HEK293T (cell line): ENCODE measurements around the gene SSR1.

Experiments used
- LEF1 ChIP-seq: fragments of 450-650 bp; IDR thresholded peaks from 2 replicates; pipeline ENCODE4 v1.6.1; 2017; ENCODE audit warnings: mild to moderate bottlenecking, borderline replicate concordance
- TARDBP ChIP-seq: fragments of 450-650 bp; IDR thresholded peaks from 2 replicates; pipeline ENCODE4 v1.6.1; 2016
- TF ChIP-seq, protein P1 (sequence below): fragments of 450-650 bp; IDR thresholded peaks from 2 replicates; pipeline ENCODE4 v1.6.1; 2016

DNA sequence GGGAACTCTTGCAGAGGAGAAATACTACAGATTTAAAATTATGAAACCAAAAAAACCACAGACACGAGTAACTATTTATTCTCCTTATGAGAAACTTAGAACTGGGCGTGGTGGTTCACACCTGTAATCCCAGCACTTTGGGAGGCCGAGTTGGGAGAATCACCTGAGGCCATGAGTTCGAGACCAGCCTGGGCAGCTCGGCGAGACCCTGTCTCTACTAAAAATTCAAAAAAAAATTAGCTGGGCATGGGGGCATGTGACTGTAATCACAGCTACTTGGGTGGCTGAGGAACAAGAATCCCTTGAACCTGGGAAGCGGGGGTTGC lies 36.8 kb downstream of the SSR1 start:
- TF ChIP-seq LEF1 (no peak), TARDBP (no peak)
- TF ChIP-seq, protein P1, sequence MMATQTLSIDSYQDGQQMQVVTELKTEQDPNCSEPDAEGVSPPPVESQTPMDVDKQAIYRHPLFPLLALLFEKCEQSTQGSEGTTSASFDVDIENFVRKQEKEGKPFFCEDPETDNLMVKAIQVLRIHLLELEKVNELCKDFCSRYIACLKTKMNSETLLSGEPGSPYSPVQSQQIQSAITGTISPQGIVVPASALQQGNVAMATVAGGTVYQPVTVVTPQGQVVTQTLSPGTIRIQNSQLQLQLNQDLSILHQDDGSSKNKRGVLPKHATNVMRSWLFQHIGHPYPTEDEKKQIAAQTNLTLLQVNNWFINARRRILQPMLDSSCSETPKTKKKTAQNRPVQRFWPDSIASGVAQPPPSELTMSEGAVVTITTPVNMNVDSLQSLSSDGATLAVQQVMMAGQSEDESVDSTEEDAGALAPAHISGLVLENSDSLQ, result no peak
